Esophagus muscularis mucosa (tissue), 4 donors: ENCODE data around the gene SCN3A. TPM values are rescaled to one million over a fixed set of nuclear protein-coding genes. Genes with fewer than 3 reads are reported as not detected.

Source experiments
- DNase-seq: peaks from one replicate; pipeline ENCODE4 v3.0.0-alpha.2; 2017; ENCODE audit errors: extremely low spot score
- H3K27ac ChIP-seq, 4 donors: fragments of 200-600 bp; sonication (generic); replicated peaks in 1 of 4; 1 replicate in 3 of 4; 2 replicates in 1 of 4; pipeline ENCODE4 v1.5.1; 2016 to 2019; ENCODE audit warnings: mild to moderate bottlenecking in 1 of 4
- H3K27me3 ChIP-seq, 4 donors: fragments of 200-600 bp; sonication (generic); one replicate each; pipeline versions ENCODE4 v1.5.1 to v1.6.0; 2016 to 2019
- H3K36me3 ChIP-seq, 4 donors: fragments of 200-600 bp; sonication (generic); one replicate each; pipeline ENCODE4 v1.5.1; 2016 to 2019
- H3K4me1 ChIP-seq, 4 donors: fragments of 200-600 bp; sonication (generic); one replicate each; pipeline ENCODE4 v1.5.1; 2016 to 2019
- H3K4me3 ChIP-seq, 4 donors: fragments of 200-600 bp; sonication (generic); 1 replicate in 2 of 4; 2 replicates in 2 of 4; pipeline ENCODE4 v1.5.1; 2016 to 2019; ENCODE audit warnings: mild to moderate bottlenecking in 4 of 4, moderate library complexity in 1 of 4
- H3K9me3 ChIP-seq, 4 donors: fragments of 200-600 bp; sonication (generic); 1 replicate in 3 of 4; 2 replicates in 1 of 4; pipeline ENCODE4 v1.5.1; 2016 to 2019
- CTCF ChIP-seq, 3 experiments: fragments of 200-600 bp in 2 of 3; fragments of 450-650 bp in 1 of 3; sonication (generic) in 2 of 3; IDR thresholded peaks; one replicate each; pipeline ENCODE4 v1.5.1; 2017 to 2019; ENCODE audit warnings: antibody characterized with exemption in 3 of 3, mild to moderate bottlenecking in 2 of 3, moderate library complexity in 1 of 3
- EP300 ChIP-seq: sonication (generic); formaldehyde crosslinking; IDR thresholded peaks from one replicate; pipeline ENCODE4 v1.6.1; 2017; ENCODE audit warnings: antibody characterized with exemption
- POLR2A ChIP-seq: fragments of 450-650 bp; IDR thresholded peaks from one replicate; pipeline ENCODE4 v1.6.1; 2017; ENCODE audit warnings: antibody characterized with exemption, moderate library complexity, mild to moderate bottlenecking, low read depth
- POLR2AphosphoS5 ChIP-seq, 2 donors: sonication (generic); formaldehyde crosslinking; IDR thresholded peaks; one replicate each; pipeline ENCODE4 v1.6.1; 2017; ENCODE audit warnings: antibody characterized with exemption in 2 of 2
- WGBS: methylation state at CpG from one replicate; pipeline ENCODE4 v1.1.5; 2018; 5-methylcytosine and 5-hydroxymethylcytosine counted together
- intact Hi-C: fragments of 100-400 bp; cut with DNase I; formaldehyde crosslinking; loops from one replicate; pipeline ENCODE4 v1.15.1; 2023
- total RNA-seq, 4 donors: library from RNA; depleted of rRNA; stranded (reverse); fragments of >200 nt; gene quantifications; one replicate each; pipeline versions ENCODE4 v1.1.0 to v1.2.1, GENCODE V29; 2016

The SCN3A gene
- total RNA-seq, 4 donors from 2014 or later = 1.2 to 2.1 (median 1.7) TPM

DNA sequence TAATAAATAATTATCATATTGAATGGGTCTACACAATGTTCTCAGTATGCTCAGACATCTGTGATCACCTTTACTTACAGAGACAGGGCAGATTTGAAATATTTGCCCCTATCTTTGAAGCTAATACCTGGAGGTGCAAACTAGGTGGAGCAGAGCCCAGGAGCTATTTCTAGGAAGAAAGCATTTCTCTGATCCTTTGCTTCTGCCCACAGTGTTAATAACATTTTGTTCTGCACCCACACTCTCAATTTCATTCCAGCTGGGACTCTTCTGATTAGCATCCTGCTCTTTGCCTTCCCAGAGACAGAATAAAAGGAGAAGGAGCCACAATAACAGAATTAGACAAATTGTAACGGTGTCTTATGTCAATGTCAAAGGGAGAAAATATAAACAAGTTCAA is 23.7 kb upstream of the SCN3A start:
- H3K27me3 ChIP-seq = no peaks in the 10 kb centered on the region
- no peaks in the 10 kb centered on the region for H3K9me3 ChIP-seq
- no peaks in the 10 kb centered on the region for H3K36me3 ChIP-seq
- no peaks in the 10 kb centered on the region for H3K4me1 ChIP-seq
- 57% methylated on average over 1 of the region's 1 CpG for WGBS
- TF ChIP-seq EP300 (no peak), POLR2AphosphoS5 (IDR thresholded peaks at IDR 0.05) (no peak), CTCF (IDR thresholded peaks at IDR 0.05) (no peak), POLR2A (no peak)
- no peak for DNase-seq
- intact Hi-C loops = no loop called here
- no peak overlapping the region for H3K27ac ChIP-seq
- H3K4me3 ChIP-seq = no peak overlapping the region

- H3K36me3 ChIP-seq = no peaks in the 10 kb centered on the region
- no peak overlapping the region for H3K4me3 ChIP-seq
- intact Hi-C loops = no loop called here
- no peaks in the 10 kb centered on the region for H3K4me1 ChIP-seq
- 61% methylated on average over 1 of the region's 1 CpG for WGBS
- DNase-seq = no peak
- no peak for TF ChIP-seq EP300
- TF ChIP-seq POLR2AphosphoS5 (IDR thresholded peaks at IDR 0.05) = no peak
- no peak for TF ChIP-seq POLR2A
- TF ChIP-seq CTCF (IDR thresholded peaks at IDR 0.05) = no peak
- no peaks in the 10 kb centered on the region for H3K27me3 ChIP-seq
- no peaks in the 10 kb centered on the region for H3K9me3 ChIP-seq
- no peak overlapping the region for H3K27ac ChIP-seq
Measured at GRCh38 chr2:165224941-165225340, 21.1 kb upstream of the SCN3A start.

GRCh38 chr2:165219481-165219880 is 15.6 kb upstream of the SCN3A start:
- WGBS = 86% methylated on average over 3 of the region's 3 CpGs
- intact Hi-C loops = no loop called here
- Histone ChIP-seq H3K9me3 (no peaks in the 10 kb centered on the region), H3K4me1 (no peaks in the 10 kb centered on the region), H3K27me3 (no peaks in the 10 kb centered on the region), H3K4me3 (no peak overlapping the region), H3K36me3 (no peaks in the 10 kb centered on the region), H3K27ac (no peak overlapping the region)
- no peak for DNase-seq
- TF ChIP-seq POLR2A (no peak), EP300 (no peak), POLR2AphosphoS5 (IDR thresholded peaks at IDR 0.05) (no peak), CTCF (IDR thresholded peaks at IDR 0.05) (no peak)

DNA sequence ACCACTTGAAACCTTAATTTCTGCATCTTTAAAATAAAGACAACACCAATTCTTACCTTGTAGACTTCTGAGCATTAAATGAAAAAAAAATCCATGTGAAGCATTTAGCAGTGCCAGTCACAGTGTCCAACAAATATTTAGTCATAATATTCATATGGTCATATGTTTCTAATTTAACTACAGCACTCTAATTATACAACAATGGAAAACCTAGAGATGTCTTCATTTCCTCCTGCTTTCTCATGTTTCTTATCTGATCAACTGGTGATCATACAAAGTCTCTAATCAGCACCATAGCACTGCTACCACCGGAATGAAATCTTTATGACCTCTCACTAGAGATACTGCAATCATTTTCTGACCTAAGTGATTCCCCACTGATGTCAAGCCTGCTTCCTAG is 10.2 kb upstream of the SCN3A start:
- intact Hi-C loops = no loop called here
- TF ChIP-seq POLR2A = no peak
- no peak for TF ChIP-seq CTCF (IDR thresholded peaks at IDR 0.05)
- no peak for TF ChIP-seq EP300
- no peak for TF ChIP-seq POLR2AphosphoS5 (IDR thresholded peaks at IDR 0.05)
- DNase-seq = no peak
- no peaks in the 10 kb centered on the region for H3K36me3 ChIP-seq
- H3K4me3 ChIP-seq = no peak overlapping the region
- H3K4me1 ChIP-seq = no peaks in the 10 kb centered on the region
- WGBS = 81% methylated on average over 1 of the region's 1 CpG
- H3K9me3 ChIP-seq = no peaks in the 10 kb centered on the region
- no peak overlapping the region for H3K27ac ChIP-seq
- no peaks in the 10 kb centered on the region for H3K27me3 ChIP-seq

- no peaks in the 10 kb centered on the region for H3K9me3 ChIP-seq
- H3K4me3 ChIP-seq = no peak overlapping the region
- TF ChIP-seq EP300 (no peak), POLR2AphosphoS5 (IDR thresholded peaks at IDR 0.05) (no peak), POLR2A (no peak), CTCF (IDR thresholded peaks at IDR 0.05) (no peak)
- no peak overlapping the region for H3K27ac ChIP-seq
- 44% methylated on average over 1 of the region's 1 CpG for WGBS
- no peak for DNase-seq
- intact Hi-C loops = no loop called here
- H3K27me3 ChIP-seq = no peaks in the 10 kb centered on the region
- H3K36me3 ChIP-seq = no peaks in the 10 kb centered on the region
- H3K4me1 ChIP-seq = no peaks in the 10 kb centered on the region
Measured at GRCh38 chr2:165208094-165208493, 4.2 kb upstream of the SCN3A start.
